Mucosa of rectum (tissue), 2 donors: ENCODE results near the gene FBXO44.

Experiments
- H3K27ac ChIP-seq, 2 donors: one replicate each; pipeline ENCODE4 v1.7.0; 2013; ENCODE audit warnings: inconsistent platforms in 2 of 2, low read depth in 2 of 2, low read length in 2 of 2
- H3K27me3 ChIP-seq, 2 donors: one replicate each; pipeline ENCODE4 v1.7.0; 2013; ENCODE audit warnings: low read length in 2 of 2; ENCODE audit not compliant: control insufficient read depth in 2 of 2, insufficient read depth in 2 of 2
- H3K36me3 ChIP-seq, 2 donors: one replicate each; pipeline ENCODE4 v1.7.0; 2013; ENCODE audit warnings: low read length in 2 of 2; ENCODE audit not compliant: control insufficient read depth in 2 of 2, insufficient read depth in 2 of 2
- H3K4me1 ChIP-seq, 2 donors: one replicate each; pipeline ENCODE4 v1.7.0; 2013; ENCODE audit warnings: low read length in 2 of 2, mild to moderate bottlenecking in 1 of 2; ENCODE audit not compliant: control insufficient read depth in 2 of 2, insufficient read depth in 2 of 2
- H3K4me3 ChIP-seq, 2 donors: one replicate each; pipeline ENCODE4 v1.7.0; 2013; ENCODE audit warnings: low read length in 2 of 2
- H3K9ac ChIP-seq, 2 donors: one replicate each; pipeline ENCODE4 v1.7.0; 2013; ENCODE audit warnings: low read length in 2 of 2, low read depth in 1 of 2, mild to moderate bottlenecking in 1 of 2
- H3K9me3 ChIP-seq, 2 donors: one replicate each; pipeline ENCODE4 v1.7.0; 2013; ENCODE audit warnings: low read length in 2 of 2; ENCODE audit not compliant: control insufficient read depth in 2 of 2
- donor health status: healthy.
- donor health status: Normal muscosa, but diverticular disease.

FBXO44 gene

DNA sequence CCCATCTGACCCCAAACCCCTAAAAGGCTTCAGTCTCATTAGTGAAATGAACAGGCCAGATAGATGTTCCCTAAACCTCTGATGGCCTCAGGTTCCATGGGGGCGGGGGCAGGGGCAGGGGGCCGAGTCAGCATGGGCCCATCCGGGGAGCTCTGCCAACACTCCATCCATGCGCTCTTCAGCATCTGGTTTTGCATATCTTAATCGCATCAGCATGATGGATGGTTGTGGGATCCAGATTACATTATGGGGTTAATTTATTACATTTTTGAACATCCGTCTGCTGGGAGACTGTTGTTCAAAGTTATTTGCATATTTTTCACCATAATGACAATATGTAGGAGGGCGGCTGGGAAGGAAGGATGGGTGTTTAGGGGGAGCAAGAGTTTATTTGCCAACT, 29.4 kb downstream of the FBXO44 start:
- Histone ChIP-seq H3K27ac (no peak overlapping the region), H3K4me1 (peaks cover 5 to 8% of the 10 kb centered on the region in 2 donors), H3K36me3 (no peaks in the 10 kb centered on the region), H3K9me3 (no peaks in the 10 kb centered on the region), H3K27me3 (peaks cover 9 to 10% of the 10 kb centered on the region in 2 donors), H3K4me3 (no peak overlapping the region), H3K9ac (no peak overlapping the region)

DNA sequence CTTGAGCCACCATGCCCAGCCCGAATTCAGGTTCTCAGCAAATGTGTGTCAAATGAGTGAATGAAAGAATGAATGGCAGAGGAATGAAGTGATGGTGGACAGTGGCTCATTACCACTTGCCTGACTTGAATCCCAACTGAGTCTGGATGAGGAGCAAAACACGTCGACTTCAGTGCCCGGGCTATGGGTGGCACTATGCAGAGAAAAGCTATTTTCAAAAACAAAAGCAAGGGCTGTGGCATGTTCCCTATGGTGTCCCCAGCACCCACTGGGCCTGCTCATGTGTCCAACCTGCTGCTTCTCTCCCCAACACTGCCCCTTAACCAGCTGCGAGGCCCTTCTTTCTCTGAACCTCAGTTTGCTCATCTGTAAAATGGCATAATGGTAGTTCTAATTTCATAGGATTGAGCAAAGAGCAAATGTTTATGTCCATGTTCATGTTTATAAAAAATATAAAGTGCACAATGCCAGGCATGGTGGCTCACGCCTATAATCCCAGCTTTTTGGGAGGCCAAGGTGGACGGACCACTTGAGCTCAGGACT, 30.6 kb downstream of the FBXO44 start:
- H3K27ac ChIP-seq: no peak overlapping the region
- H3K27me3 ChIP-seq: peaks cover 16% of the 10 kb centered on the region in 2 donors
- no peaks in the 10 kb centered on the region for H3K9me3 ChIP-seq
- H3K4me3 ChIP-seq: no peak overlapping the region
- no peak overlapping the region for H3K9ac ChIP-seq
- peaks cover 3 to 7% of the 10 kb centered on the region in 2 donors for H3K4me1 ChIP-seq
- H3K36me3 ChIP-seq: no peaks in the 10 kb centered on the region

- no peak overlapping the region for H3K4me3 ChIP-seq
Measured at GRCh38 chr1:11688506-11688905, 33.8 kb downstream of the FBXO44 start.

DNA sequence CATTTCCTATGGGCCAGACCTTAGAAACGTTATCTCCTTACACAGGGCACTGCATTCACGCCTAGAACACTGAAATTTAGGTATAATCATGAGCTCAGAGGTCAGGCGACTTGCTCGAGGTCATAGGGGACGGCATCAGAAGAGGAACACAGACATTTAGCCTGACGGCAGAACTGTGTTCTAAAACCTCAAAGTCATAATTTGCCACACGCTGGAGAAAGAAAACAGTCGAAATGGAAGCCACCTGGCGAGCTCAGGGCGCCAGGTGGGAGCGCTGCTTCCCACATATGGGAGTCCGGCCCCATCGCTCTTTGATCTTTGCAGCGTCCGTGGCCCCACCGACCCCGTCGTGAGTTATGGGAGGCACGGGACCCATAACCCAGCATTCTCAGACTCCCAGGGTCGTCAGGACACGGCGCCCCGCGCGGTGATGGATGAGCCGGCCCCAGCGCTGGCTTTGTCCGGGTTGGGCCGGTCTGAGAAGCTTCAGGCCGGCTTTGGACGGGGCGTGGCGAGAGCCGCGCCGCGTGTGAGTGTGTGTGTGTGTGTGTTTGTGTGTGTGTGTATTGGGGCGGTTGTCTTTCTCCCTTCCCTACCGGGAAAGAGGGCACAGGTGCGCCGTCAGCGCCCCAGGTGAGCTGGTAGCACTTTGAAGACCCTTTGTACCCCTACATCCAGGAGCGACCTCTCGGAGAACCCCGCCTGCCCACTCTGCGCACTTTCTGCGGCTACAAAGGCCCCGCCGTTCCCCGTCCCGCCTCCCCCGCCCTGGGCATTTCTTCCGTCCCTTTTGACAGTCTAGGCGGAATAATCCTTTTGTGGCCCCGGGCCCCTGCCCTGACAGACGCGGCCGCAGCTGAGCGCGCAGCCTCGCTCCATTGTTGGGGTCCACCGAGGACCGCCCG, 36.0 kb downstream of the FBXO44 start:
- Histone ChIP-seq H3K27ac (no peak overlapping the region), H3K27me3 (peaks cover 35 to 38% of the 10 kb centered on the region in 2 donors), H3K36me3 (no peaks in the 10 kb centered on the region), H3K4me3 (no peak overlapping the region), H3K9ac (no peak overlapping the region), H3K4me1 (no peaks in the 10 kb centered on the region), H3K9me3 (no peaks in the 10 kb centered on the region)

More at GRCh38 chr1:11688506-11688905, 33.8 kb downstream of the FBXO44 start:
- H3K9me3 ChIP-seq: no peaks in the 10 kb centered on the region
- H3K36me3 ChIP-seq: no peaks in the 10 kb centered on the region
- no peak overlapping the region for H3K9ac ChIP-seq
- H3K27ac ChIP-seq: no peak overlapping the region
- H3K4me1 ChIP-seq: no peaks in the 10 kb centered on the region
- peaks cover 25 to 26% of the 10 kb centered on the region in 2 donors for H3K27me3 ChIP-seq

GRCh38 chr1:11691302-11691914, 36.7 kb downstream of the FBXO44 start, which contains the start of gene DRAXIN:
TSS of gene DRAXIN (plus strand) at chr1:11691710. CDS start at chr1:11706259, 14,549 bp downstream.
- no peaks in the 10 kb centered on the region for H3K36me3 ChIP-seq
- H3K9ac ChIP-seq: no peak within 1 kb of the TSS
- no peak within 1 kb of the TSS for H3K4me3 ChIP-seq
- peaks cover 35 to 38% of the 10 kb centered on the region in 2 donors for H3K27me3 ChIP-seq
- no peaks in the 10 kb centered on the region for H3K9me3 ChIP-seq
- no peak within 1 kb of the TSS for H3K27ac ChIP-seq
- H3K4me1 ChIP-seq: no peaks in the 10 kb centered on the region

- no peak overlapping the region for H3K27ac ChIP-seq
- no peak overlapping the region for H3K9ac ChIP-seq
- no peaks in the 10 kb centered on the region for H3K36me3 ChIP-seq
- no peaks in the 10 kb centered on the region for H3K9me3 ChIP-seq
- peaks cover 35 to 38% of the 10 kb centered on the region in 2 donors for H3K27me3 ChIP-seq
- no peaks in the 10 kb centered on the region for H3K4me1 ChIP-seq
- no peak overlapping the region for H3K4me3 ChIP-seq
Measured at GRCh38 chr1:11691928-11692711, 37.4 kb downstream of the FBXO44 start.

DNA sequence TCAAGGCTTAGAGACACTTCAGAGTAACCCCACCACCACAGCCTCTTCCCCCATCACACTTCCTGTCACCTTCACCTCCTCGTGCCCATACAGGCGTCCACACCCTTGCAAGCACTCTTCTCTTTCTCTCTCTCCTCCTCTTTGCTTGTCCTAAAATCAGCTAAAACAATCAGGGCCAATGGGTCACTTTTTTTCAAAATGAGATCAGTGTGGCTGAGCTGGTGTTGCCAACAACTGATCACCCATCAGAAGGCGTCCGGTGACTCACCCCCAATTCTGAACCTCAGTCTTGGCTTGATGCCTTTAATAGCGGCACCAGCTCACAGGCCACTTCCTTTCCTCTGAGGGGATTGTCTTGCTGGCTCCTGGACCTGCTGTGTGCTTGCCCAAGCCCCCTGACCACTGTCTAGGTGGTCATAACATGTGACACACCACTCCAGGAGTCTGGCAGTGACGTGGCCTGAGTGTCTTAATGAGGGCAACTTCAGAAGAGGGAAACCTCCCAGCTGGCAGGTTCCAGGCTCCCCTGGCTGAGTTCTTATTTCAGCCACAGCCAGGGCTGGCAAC, 38.4 kb downstream of the FBXO44 start:
- no peaks in the 10 kb centered on the region for H3K36me3 ChIP-seq
- no peaks in the 10 kb centered on the region for H3K4me1 ChIP-seq
- no peak overlapping the region for H3K9ac ChIP-seq
- H3K9me3 ChIP-seq: no peaks in the 10 kb centered on the region
- no peak overlapping the region for H3K27ac ChIP-seq
- H3K27me3 ChIP-seq: peaks cover 35 to 39% of the 10 kb centered on the region in 2 donors
- H3K4me3 ChIP-seq: no peak overlapping the region

- Histone ChIP-seq H3K4me3 (no peak overlapping the region), H3K4me1 (no peaks in the 10 kb centered on the region), H3K27me3 (peaks cover 35 to 39% of the 10 kb centered on the region in 2 donors), H3K9ac (no peak overlapping the region), H3K9me3 (no peaks in the 10 kb centered on the region), H3K36me3 (no peaks in the 10 kb centered on the region), H3K27ac (no peak overlapping the region)
Measured at GRCh38 chr1:11693917-11694316, 39.2 kb downstream of the FBXO44 start.

- no peak overlapping the region for H3K4me3 ChIP-seq
- no peaks in the 10 kb centered on the region for H3K9me3 ChIP-seq
- no peaks in the 10 kb centered on the region for H3K36me3 ChIP-seq
- no peak overlapping the region for H3K9ac ChIP-seq
- peaks cover 27 to 30% of the 10 kb centered on the region in 2 donors for H3K27me3 ChIP-seq
- H3K4me1 ChIP-seq: no peaks in the 10 kb centered on the region
- H3K27ac ChIP-seq: no peak overlapping the region
Measured at GRCh38 chr1:11695861-11696260, 41.2 kb downstream of the FBXO44 start.
